HG02884 (cell line): ENCODE measurements around the gene SMURF1.

Source experiments
- ATAC-seq: cut with Tn5 transposase; IDR thresholded peaks from one replicate; pipeline ENCODE4 v1.9.1; 2021; ENCODE audit warnings: mild to moderate bottlenecking, moderate library complexity; ENCODE audit not compliant: unreplicated experiment

Gene SMURF1

DNA sequence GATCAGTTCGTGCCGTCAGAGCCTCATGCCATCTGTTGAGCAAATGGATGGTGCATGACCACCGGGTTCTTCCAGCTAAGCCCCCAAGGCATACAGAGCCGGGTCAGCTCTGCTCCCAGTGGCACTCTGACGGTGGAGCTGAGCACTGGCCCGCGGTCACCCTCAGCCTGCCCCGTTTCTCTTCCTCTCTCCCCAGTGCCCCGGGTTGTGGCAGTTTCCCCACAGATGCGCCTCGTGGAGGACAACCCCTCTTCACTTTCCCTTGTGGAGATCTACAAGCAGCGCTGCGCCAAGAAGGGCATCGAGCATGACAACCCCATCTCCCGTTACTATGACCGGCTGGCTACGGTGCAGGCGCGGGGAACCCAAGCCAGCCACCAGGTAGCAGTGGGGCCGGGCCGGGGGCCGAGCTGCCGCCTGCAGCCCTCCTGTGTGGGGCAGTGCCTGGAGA is 135.7 kb downstream of the SMURF1 start:
- ATAC-seq: no peak

DNA sequence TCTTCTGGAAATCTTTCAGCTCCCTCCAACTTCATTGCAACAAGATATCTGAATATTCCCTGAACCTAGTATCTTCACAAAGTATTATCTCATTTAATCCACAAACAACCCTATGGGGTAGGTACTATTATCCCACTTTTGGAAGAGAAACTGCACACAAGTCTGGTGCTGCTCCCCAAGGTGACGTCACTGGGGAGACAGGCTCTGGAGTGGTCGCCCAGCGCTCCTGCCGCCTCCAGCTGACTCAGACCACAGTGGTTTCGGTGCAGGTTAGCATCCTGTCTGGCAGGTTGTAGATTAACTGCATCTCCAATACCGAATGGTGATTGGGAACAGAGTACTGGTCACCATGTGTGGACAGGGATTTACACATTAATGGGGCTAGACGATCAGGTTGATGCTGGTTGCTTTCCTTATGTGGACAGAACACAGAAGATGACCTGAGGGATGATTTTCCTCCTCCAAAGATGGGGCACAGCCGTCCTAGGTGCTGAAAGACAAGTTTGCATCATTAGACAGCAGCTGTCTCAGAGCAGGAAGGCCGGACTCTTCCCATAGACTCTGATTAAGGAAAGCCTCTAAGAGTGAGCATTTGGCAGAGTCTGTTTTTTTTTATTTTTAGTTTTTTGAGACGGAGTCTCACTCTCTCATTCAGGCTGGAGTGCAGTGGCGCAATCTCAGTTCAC is 137.0 kb downstream of the SMURF1 start:
- ATAC-seq: no peak

DNA sequence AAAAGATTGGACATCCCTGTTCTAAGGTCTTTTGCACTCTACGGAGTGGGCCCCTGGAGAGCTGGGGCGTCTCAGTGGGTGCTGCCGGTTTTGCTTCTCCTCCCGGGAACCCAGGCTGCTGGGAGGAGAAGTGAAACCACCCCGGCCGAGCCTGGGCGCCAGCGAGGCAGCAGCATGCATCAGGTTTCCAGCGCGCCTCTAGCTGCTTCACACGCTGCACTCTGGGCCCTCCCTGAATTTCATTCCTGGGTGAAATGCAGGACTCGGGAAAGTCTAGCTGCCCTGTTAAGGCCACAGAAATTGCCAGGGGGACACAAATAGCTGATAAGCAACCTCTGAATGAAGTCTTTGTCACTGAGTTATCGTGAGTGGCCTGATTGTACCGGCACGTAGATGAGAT is 138.1 kb downstream of the SMURF1 start:
- ATAC-seq: no peak

DNA sequence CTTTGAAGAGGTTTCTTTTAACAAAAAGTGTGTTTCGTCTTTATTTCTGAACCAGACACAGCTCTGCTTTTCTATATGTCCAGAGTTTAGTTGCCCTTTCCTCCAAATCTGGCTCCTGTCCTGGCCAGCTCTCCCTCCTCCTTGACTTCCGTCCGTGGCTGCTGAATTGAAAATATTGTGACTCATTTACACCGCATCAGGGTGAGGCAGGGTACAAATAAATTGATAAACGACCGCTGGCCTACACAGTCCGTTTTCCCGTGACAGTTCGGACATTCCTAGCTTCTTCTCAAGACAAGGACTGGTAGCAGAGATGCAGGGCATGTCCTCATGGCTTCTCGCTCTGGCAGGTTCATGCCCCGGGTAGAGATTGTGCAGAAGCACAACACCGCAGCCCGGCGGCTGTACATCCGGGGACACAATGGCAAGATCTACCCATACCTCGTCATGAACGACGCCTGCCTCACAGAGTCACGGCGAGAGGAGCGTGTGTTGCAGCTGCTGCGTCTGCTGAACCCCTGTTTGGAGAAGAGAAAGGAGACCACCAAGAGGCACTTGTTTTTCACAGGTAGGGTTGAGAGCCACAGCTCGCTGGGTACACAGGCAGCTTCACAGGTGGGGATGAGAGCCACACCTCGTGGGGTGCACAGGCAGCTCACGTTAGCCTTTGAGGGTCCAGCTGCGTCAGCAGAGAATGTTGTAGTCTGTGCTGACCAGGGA is 139.0 kb downstream of the SMURF1 start:
- no peak for ATAC-seq

DNA sequence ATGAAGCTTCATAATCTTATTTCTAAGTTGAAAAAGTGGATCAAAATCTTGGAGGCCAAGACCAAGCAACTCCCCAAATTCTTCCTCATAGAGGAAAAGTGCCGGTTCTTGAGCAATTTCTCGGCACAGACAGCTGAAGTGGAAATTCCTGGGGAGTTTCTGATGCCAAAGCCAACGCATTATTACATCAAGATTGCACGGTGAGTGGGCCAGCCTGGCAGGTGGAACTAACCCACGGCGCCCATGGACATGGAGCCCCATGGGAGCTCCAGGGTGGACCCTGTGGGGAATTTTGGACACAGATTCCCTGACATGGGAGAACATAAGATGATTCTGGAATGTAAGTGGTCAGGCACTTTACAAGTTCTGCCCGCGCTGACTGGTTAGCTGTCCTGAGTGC is 139.7 kb downstream of the SMURF1 start:
- no peak for ATAC-seq

DNA sequence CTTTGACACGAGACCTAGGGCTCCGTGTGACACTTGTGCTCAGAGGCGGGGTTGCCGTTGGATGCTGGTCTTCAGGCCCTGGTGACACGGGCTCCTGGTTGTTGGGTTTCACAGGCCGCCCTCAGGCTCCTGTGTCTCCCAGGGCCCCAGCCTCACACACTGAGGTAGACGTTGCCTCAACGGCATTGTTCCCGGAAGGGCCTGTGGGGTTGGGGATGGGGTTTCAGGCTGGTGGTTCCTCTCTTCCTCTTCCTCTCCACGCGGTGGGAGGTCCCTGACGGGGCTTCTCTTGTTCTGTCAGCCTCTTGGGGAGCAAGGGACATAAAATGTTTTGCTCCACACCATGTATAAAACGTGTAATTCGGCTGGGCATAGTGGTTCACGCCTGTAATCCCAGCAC is 140.5 kb downstream of the SMURF1 start:
- ATAC-seq: no peak

DNA sequence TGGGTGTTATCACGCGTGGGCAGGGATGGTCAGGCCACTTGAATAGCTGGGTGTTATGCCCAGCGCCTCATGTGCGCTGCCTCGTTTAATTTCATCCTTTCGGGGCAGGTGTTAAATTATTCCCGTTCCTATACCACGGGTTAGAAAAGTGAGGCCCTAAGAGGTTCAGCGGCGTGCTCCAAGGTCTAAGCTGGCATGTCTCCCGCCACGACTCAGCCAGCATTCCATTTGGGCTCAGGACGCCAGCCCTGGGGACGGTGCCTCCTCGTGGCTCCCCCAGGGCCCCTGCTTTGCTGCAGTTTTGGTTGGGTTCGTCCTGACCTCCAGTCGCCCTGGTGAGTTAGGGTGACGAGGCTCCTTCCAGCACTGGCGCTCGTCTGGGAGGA is 141.1 kb downstream of the SMURF1 start:
- ATAC-seq: no peak

DNA sequence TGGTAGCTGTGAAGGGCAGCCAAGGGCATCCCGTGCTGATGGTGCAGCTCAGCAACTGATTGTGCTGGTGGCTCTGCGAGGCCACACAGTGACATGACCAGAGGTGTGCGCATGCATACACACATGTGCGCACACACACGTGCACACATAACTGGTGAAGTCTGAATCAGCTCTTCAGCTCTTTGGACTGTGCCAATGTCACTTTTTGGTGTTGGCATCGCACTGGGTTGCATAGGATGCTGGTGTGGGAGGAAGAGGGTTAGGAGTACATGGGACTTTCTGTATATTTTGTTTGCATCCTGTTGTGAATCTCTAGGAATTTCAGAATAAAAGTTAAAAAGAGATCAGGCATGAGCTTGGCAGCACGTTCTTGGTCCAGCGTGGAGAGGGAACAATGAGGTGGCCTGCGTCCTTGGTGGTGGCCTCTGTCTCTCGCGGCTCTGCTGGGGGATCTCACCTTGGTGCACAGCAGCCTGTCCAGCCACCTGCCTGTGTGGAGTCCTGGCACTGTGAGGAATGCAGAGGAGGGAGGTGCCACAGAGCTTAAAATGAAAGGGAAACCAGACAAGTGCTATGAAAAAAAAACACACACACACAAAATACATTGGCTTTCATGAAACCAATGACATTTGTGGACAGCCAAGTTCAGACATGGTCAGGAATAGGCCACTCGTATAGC is 141.6 kb downstream of the SMURF1 start:
- no peak for ATAC-seq

DNA sequence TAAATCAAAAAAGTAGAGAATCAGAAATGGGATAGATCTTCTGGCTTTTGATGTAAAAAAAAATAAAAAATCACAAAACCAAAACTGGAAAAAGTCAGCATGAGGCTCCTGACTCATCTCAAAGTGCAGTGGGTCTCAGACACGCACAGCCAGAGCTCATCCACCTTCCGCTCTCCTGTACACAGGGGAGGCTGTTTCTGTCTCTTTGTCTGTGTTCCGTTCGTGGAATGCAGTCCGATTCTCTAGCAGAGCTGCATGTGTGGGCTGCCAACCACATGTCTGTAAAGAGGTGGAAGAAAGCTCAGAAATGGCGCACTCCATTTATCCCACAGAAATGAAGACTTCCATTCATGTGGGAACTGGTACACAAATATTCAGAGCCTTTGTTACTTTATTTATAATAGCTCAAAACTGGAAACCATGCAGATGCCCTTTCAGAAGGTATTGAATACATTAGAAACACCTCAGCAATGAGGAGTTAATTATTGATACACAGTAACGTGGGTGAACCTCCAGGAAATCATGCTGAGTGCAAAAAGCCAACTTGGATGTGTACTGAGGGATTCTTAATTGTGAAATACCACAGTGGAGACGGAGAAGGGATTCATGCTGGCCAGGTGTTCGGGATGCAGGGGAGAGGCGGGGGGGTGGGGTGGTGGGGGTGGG is 142.3 kb downstream of the SMURF1 start:
- no peak for ATAC-seq

DNA sequence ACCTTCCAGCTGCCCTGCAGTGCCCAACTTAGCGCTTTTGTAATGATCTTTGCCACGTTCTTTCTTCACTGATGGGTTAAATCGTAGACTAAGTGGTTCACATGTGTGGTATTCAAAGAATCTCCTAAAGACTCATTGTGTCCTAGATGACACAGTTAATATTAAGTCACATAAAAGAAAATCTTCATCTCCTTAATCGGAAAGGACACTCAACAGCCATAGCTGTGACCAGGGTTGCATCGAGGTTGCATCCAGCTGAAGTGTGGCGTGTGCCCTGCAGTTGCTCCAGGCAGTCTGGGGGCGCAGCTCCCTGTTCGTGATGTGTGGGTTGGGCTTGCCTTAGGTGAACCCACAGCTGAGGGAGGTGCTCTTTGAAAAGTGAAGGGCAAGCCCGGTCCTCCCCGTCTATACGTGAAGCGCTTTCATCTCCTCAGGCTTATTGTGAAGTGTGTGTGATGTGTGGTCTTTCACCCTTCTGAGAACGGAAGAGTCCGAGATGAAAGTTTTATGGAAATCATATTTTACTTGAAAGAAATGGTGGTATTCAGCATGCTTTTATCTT is 142.9 kb downstream of the SMURF1 start:
- ATAC-seq: no peak

DNA sequence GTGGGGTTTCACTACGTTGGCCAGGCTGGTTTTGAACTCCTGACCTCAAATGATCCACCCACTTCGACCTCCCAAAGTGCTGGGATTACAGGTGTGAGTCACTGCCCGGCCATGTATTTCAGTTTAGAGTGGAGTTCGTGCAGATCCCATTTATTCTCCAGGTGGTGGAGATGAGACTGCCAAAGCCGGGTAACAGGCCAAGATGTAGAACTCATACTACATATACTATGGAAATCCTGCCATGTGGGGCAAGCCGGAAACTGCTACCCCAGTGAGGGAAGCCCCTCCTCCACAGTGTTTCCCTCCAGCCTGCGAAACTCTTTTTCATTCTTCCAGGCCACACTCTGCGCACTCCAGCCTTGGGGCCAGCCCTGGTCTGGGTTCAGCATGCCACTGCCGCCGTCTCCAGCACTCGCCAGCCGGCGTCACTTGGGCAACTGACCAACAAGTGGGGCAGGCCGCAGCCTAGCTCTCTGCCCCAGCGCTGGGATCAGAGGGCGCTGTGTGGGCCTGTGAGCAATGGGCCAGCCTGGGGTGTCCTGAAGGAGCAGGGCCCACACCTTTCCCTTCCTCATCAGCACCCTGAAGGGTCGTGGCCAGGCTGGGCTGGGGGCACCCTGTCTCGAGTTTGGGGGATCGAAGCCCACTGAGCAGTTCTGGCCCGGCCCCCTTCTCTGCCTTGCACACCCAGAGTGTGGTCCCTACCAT is 143.6 kb downstream of the SMURF1 start:
- no peak for ATAC-seq

DNA sequence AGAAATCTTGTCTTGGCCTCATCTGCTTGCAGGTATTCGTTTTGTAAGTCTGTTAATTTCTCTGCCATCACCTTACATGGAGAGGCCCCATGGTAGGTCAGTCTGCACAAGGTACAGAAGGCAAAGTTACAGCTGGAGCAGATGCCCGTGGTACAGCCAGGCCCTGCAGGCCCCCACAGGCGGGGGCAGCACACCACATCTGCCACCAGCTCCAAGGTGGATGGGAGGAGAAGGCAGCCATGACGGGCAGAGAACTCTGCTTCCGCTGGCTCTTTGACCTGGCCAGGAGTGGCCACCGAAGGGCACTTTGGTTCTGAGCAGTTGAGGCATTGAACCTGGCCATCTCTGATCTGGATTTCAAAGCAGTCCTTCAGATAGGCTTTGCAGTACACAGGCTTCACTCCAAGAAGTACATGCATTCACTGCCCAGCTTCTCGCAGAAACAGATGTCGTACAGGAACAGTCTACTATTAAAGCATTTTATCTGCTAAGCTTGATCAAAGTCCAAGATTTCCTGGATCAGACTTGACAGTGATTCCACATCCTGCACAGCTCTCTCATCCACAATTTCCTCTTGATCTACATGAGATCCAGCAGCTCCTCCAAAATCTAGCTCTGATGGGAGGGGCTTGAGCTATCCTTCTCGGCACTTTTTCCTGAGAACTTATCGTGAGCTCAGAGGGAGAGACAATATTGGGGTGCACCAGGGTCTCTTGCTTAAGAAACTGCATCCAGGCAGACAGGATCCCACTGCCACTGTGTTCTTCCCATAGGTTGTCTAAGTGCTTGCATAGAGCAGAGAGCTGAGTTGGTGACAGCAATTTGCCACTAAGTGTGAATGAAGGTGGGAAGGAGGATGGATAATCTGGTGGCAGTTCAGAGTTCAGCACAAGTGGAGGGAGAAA is 144.8 kb downstream of the SMURF1 start:
- ATAC-seq: no peak

DNA sequence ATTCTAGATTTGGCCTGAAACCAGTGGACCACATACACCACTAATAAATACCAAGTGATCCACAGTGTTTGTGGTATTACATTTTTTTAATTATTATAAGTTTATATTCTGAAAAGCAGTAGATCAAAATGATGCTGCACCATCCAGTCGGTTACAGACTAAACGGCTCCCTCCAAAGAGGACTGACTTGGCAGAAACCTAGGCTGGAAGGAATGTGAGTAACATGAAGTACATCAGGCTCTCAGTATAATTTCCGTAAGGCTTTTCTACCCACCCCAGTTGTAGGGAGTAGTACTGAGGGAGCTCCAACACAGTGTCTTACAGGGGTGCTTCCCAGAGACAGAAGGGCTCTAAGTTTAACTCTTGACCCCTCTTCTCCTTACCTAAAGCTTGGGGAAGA is 146.1 kb downstream of the SMURF1 start:
- ATAC-seq: no peak

DNA sequence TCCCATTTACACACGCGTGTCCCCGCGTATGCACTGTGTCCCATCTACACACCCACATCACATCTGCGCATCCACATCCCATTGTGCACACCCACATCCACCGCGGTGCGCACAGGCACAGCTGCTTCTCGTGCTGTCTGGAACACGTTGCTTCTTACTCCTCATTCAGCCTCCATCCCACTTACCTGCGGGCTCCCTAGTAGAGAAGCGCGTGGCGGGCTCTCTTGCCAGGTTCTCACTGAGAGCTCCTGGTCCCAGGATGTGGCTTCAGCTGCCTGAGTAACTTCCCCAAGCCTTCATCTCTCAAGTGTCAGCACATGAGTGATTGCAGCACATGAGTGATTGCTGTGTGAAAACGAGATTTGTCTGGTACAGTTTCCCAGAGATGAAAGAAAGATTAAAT is 147.8 kb downstream of the SMURF1 start:
- no peak for ATAC-seq

DNA sequence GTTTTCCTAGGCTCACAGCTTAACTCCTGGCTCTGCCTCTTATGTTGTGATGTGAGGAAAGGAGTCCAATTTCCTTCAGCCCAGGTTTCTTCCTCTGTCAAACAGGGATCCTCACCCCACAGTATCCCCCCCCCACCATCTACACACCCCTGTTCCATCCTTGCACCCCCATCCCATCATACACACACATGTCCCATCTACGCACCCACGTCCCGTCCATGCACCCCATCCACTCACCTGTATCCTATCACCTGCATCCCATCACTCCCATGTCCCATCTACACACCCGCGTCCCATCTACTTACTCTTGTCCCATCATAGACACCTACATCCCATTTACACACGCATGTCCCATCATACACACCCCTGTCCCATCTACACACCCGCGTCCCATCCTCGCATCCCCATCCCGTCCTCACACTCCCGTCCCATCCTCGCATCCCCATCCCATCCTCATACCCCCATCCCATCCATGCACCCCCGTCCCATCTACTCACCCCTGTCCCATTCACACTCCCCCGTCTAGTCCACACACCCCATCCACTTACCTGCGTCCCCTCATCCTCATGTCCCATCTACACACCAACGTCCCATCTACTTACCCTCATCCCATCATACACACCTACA is 148.3 kb downstream of the SMURF1 start:
- no peak for ATAC-seq

DNA sequence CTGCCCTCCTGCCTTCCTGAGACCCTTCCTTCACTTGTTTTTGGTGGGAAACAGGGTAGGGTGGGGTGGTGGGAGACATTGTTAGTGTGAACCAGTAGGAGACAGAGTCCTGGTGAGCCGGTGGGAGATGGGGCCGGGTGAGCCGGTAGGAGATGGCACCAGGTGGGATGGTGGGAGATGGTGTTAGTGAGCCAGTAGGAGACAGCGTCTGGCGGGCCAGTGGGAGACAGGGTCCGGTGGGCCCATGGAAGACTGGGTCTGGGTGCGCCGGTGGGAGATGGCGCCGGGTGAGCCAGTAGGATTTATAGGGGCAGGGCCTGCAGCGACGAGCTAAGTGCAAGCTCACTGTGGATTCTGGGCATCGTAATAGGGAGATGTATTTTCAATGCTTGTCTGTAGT is 148.8 kb downstream of the SMURF1 start:
- ATAC-seq: no peak

DNA sequence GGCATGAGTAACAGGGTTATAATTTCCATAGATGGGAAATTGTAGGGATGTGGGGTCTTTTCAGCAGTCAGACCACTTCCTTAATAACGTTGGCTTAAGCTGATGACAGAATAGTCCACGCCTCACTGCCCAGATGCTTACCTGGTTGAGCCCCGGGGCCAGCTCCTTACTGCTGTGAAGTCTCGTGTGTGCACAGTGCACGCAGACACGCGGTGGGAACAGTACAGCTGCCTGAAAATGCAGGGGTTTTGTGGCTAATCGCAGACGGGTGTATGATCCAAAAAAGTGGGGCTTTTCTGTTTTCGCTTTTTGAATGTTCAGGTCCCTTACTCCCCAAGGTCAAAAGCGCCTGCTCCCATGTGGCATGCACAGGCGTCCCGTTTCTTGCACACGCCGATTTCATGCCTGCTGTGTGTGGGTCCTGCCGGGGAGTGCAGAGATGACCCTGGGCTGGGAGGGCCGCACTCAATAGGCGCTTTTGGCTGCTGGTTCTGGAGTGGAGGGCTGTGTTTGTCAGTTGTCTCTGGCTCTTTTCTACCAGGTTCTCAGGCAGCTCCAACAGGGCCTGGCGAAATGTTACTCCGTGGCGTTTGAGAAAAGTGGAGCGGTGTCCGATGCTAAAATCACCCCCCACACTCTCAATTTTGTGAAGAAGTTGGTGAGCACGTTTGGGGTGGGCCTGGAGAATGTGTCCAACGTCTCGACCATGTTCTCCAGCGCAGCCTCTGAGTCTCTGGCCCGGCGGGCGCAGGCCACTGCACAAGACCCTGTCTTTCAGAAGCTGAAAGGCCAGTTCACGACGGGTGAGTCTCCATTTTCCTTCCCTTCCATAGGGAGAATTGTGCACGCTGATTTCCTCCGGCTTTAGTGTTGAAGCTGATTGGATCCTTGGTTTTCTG is 149.6 kb downstream of the SMURF1 start:
- no peak for ATAC-seq
